ENCODE measurements around the gene NAT16. TPM values are rescaled to one million over a fixed set of nuclear protein-coding genes. Genes with fewer than 3 reads are reported as not detected.
A peak's percentile ranks its signal among the peaks of the same experiment; 100 is the strongest.

Gene NAT16
- total RNA-seq, 6 experiments from 2014 or later: not detected

GRCh38 chr7:101159696-101160674, 20.1 kb downstream of the NAT16 start:
- no peaks in the 10 kb centered on the region for H3K9me3 Mint-ChIP-seq
- TF ChIP-seq CTCF (IDR thresholded peaks at IDR 0.05): no peak
- H3K27ac Mint-ChIP-seq: peak overlapping the region; percentile 52
- no peak for DNase-seq
- peaks cover 31% of the 10 kb centered on the region; the same call in 1 of the 2 replicates for H3K36me3 Mint-ChIP-seq (ENCODE audit: low read depth)
- peaks cover 33% of the 10 kb centered on the region for H3K4me1 Mint-ChIP-seq (ENCODE audit: low read depth)
- H3K4me3 Mint-ChIP-seq: peak overlapping the region; percentile 22; the same call in 1 of the 2 replicates
- peaks cover 10% of the 10 kb centered on the region for H3K27me3 Mint-ChIP-seq (ENCODE audit: insufficient read depth)

- Mint-ChIP-seq H3K4me3 (no peak overlapping the region), H3K27ac (no peak overlapping the region), H3K9me3 (no peaks in the 10 kb centered on the region), H3K36me3 (ENCODE audit: low read depth) (peaks cover 31% of the 10 kb centered on the region; the same call in 1 of the 2 replicates), H3K27me3 (ENCODE audit: insufficient read depth) (peaks cover 13% of the 10 kb centered on the region), H3K4me1 (ENCODE audit: low read depth) (peaks cover 38% of the 10 kb centered on the region)
- TF ChIP-seq CTCF (IDR thresholded peaks at IDR 0.05): no peak
- no peak for DNase-seq
Measured at GRCh38 chr7:101156866-101157589, 23.1 kb downstream of the NAT16 start.

- H3K4me3 Mint-ChIP-seq: no peak overlapping the region; the same call in 1 of the 2 replicates
- peaks cover 15% of the 10 kb centered on the region for H3K27me3 Mint-ChIP-seq (ENCODE audit: insufficient read depth)
Measured at GRCh38 chr7:101156277-101156676, 23.8 kb downstream of the NAT16 start.

GRCh38 chr7:101155303-101155702, 24.8 kb downstream of the NAT16 start:
- Mint-ChIP-seq H3K27me3 (ENCODE audit: insufficient read depth) (peaks cover 16% of the 10 kb centered on the region), H3K27ac (peak overlapping the region; percentile 11), H3K4me3 (peak overlapping the region; percentile 89), H3K4me1 (ENCODE audit: low read depth) (peaks cover 36% of the 10 kb centered on the region), H3K36me3 (ENCODE audit: low read depth) (peaks cover 27% of the 10 kb centered on the region; the same call in 1 of the 2 replicates), H3K9me3 (no peaks in the 10 kb centered on the region)
- no peak for TF ChIP-seq CTCF (IDR thresholded peaks at IDR 0.05)
- DNase-seq: no peak

More at GRCh38 chr7:101156277-101156676, 23.8 kb downstream of the NAT16 start:
- H3K9me3 Mint-ChIP-seq: no peaks in the 10 kb centered on the region
- TF ChIP-seq CTCF (IDR thresholded peaks at IDR 0.05): peak; percentile 62
- peaks cover 27% of the 10 kb centered on the region; the same call in 1 of the 2 replicates for H3K36me3 Mint-ChIP-seq (ENCODE audit: low read depth)
- no peak for DNase-seq
- H3K4me1 Mint-ChIP-seq (ENCODE audit: low read depth): peaks cover 38% of the 10 kb centered on the region
- no peak overlapping the region for H3K27ac Mint-ChIP-seq

- DNase-seq: no peak
- H3K27ac Mint-ChIP-seq: peak overlapping the region; percentile 11
- no peaks in the 10 kb centered on the region for H3K9me3 Mint-ChIP-seq
Measured at GRCh38 chr7:101154693-101155102, 25.4 kb downstream of the NAT16 start.

More at GRCh38 chr7:101154693-101155102, 25.4 kb downstream of the NAT16 start:
- peak; percentile 12; the same call in 1 of the 2 replicates for TF ChIP-seq CTCF (IDR thresholded peaks at IDR 0.05)
- H3K36me3 Mint-ChIP-seq (ENCODE audit: low read depth): peaks cover 22% of the 10 kb centered on the region; the same call in 1 of the 2 replicates
- H3K4me1 Mint-ChIP-seq (ENCODE audit: low read depth): peaks cover 30% of the 10 kb centered on the region
- peaks cover 17% of the 10 kb centered on the region for H3K27me3 Mint-ChIP-seq (ENCODE audit: insufficient read depth)
- peak overlapping the region; percentile 89 for H3K4me3 Mint-ChIP-seq

Data from HFFc6 (cell line).